ENCODE measurements around the gene PODXL2.
"Not testable (repeated sequence)": the region's sequence is repeated elsewhere in the genome, so short reads cannot be mapped to it uniquely, and the experiment has no call there.

PODXL2 gene

GRCh38 chr3:127676921-127677351 lies 48.0 kb downstream of the PODXL2 start:
- no peak for DNase-seq

- no peak for DNase-seq
Measured at GRCh38 chr3:127677541-127678314, 48.7 kb downstream of the PODXL2 start.

- DNase-seq = no peak
Measured at GRCh38 chr3:127678315-127678599, 49.3 kb downstream of the PODXL2 start.

GRCh38 chr3:127678611-127679533 lies 49.9 kb downstream of the PODXL2 start:
- DNase-seq = no peak

GRCh38 chr3:127679534-127680145 lies 50.7 kb downstream of the PODXL2 start:
- DNase-seq = no peak

GRCh38 chr3:127680146-127680661 lies 51.2 kb downstream of the PODXL2 start:
- DNase-seq = no peak

GRCh38 chr3:127680798-127681221 lies 51.8 kb downstream of the PODXL2 start:
- DNase-seq = no peak

GRCh38 chr3:127682175-127682554 lies 53.2 kb downstream of the PODXL2 start:
- not testable (repeated sequence) for DNase-seq

- no peak for DNase-seq
Measured at GRCh38 chr3:127682561-127682960, 53.6 kb downstream of the PODXL2 start.

- no peak for DNase-seq
Measured at GRCh38 chr3:127684871-127685707, 56.1 kb downstream of the PODXL2 start.

GRCh38 chr3:127685708-127686511 lies 56.9 kb downstream of the PODXL2 start:
- DNase-seq = no peak

GRCh38 chr3:127686512-127686894 lies 57.5 kb downstream of the PODXL2 start:
- no peak for DNase-seq

GRCh38 chr3:127687228-127687737 lies 58.3 kb downstream of the PODXL2 start:
- DNase-seq = no peak

- no peak for DNase-seq
Measured at GRCh38 chr3:127688022-127688415, 59.0 kb downstream of the PODXL2 start.

GRCh38 chr3:127688416-127689265 lies 59.7 kb downstream of the PODXL2 start:
- DNase-seq = no peak

- DNase-seq = no peak
Measured at GRCh38 chr3:127689266-127689860, 60.4 kb downstream of the PODXL2 start.

GRCh38 chr3:127690106-127690505 lies 61.1 kb downstream of the PODXL2 start:
- DNase-seq = no peak

- DNase-seq = no peak
Measured at GRCh38 chr3:127690823-127691452, 62.0 kb downstream of the PODXL2 start.

- DNase-seq = no peak
Measured at GRCh38 chr3:127691489-127691888, 62.5 kb downstream of the PODXL2 start.

All from stimulated activated CD4-positive, alpha-beta T cell treated with anti-CD3 and anti-CD28 coated beads, Interleukin-4, amount 100 ng/mL, for 4 hours (primary cell).